Activated T-cell treated with anti-CD3 and anti-CD28 coated beads for 24 hours (primary cell): ENCODE measurements around the gene ZNF827.
A peak's percentile ranks its signal among the peaks of the same experiment; 100 is the strongest.

ENCODE experiments used
- DNase-seq: peaks from one replicate; pipeline ENCODE4 v3.0.0-alpha.2; 2020; ENCODE audit warnings: low read depth

ZNF827 gene

GRCh38 chr4:145824463-145824862 is 114.2 kb downstream of the ZNF827 start:
- no peak for DNase-seq

- no peak for DNase-seq
These were observed 114.9 kb downstream of the ZNF827 start for GRCh38 chr4:145823743-145824142.

- no peak for DNase-seq
These were observed 116.0 kb downstream of the ZNF827 start for GRCh38 chr4:145822581-145822980.

- DNase-seq, result no peak
These were observed 116.4 kb downstream of the ZNF827 start for GRCh38 chr4:145822181-145822580.

- DNase-seq, result no peak
These were observed 116.9 kb downstream of the ZNF827 start for GRCh38 chr4:145821766-145822165.

- DNase-seq, result no peak
These were observed 118.2 kb downstream of the ZNF827 start for GRCh38 chr4:145820407-145820806.

- no peak for DNase-seq
These were observed 118.8 kb downstream of the ZNF827 start for GRCh38 chr4:145819853-145820181.

GRCh38 chr4:145819101-145819852 is 119.3 kb downstream of the ZNF827 start:
- DNase-seq, result no peak

- no peak for DNase-seq
These were observed 120.6 kb downstream of the ZNF827 start for GRCh38 chr4:145818011-145818410.

GRCh38 chr4:145816091-145816490 is 122.5 kb downstream of the ZNF827 start:
- no peak for DNase-seq

GRCh38 chr4:145815626-145816025 is 123.0 kb downstream of the ZNF827 start:
- no peak for DNase-seq

- no peak for DNase-seq
These were observed 123.5 kb downstream of the ZNF827 start for GRCh38 chr4:145815027-145815612.

GRCh38 chr4:145814246-145814645 is 124.4 kb downstream of the ZNF827 start:
- DNase-seq, result no peak

GRCh38 chr4:145812919-145813318 is 125.7 kb downstream of the ZNF827 start:
- DNase-seq, result no peak

GRCh38 chr4:145808848-145809512 is 129.6 kb downstream of the ZNF827 start:
- no peak for DNase-seq

- DNase-seq, result peak; percentile 44
These were observed 130.5 kb downstream of the ZNF827 start for GRCh38 chr4:145808021-145808650.

- DNase-seq, result no peak
These were observed 133.1 kb downstream of the ZNF827 start for GRCh38 chr4:145805490-145805889.

GRCh38 chr4:145804116-145804515 is 134.5 kb downstream of the ZNF827 start:
- no peak for DNase-seq

- no peak for DNase-seq
These were observed 139.4 kb downstream of the ZNF827 start for GRCh38 chr4:145799223-145799622.

- no peak for DNase-seq
These were observed 141.3 kb downstream of the ZNF827 start for GRCh38 chr4:145797278-145797677.

- DNase-seq, result no peak
These were observed 142.3 kb downstream of the ZNF827 start for GRCh38 chr4:145796346-145796745.

GRCh38 chr4:145795521-145795920 is 143.1 kb downstream of the ZNF827 start:
- no peak for DNase-seq

- no peak for DNase-seq
These were observed 146.2 kb downstream of the ZNF827 start for GRCh38 chr4:145792429-145792828.
